HEK293T (cell line): ENCODE data around the gene PATE1.

Experiments used
- CTCF ChIA-PET: fragments of 350-600 bp; formaldehyde crosslinking; extraction: SDS; loops from one replicate; lab custom pipeline; 2021; ENCODE audit warnings: antibody characterized with exemption, inconsistent platforms; lab: Yijun Ruan, JAX
- POLR2A ChIA-PET: fragments of 350-600 bp; formaldehyde crosslinking; extraction: SDS; loops from one replicate; lab custom pipeline; 2020; ENCODE audit warnings: antibody characterized with exemption, inconsistent platforms; lab: Yijun Ruan, JAX
- DNase-seq: peaks from one replicate; pipeline ENCODE4 v3.0.0; 2012; ENCODE audit warnings: mixed read lengths; ENCODE audit errors: extremely low spot score
- ARNT ChIP-seq: fragments of 450-650 bp; IDR thresholded peaks from 2 replicates; pipeline ENCODE4 v1.6.1; 2017; ENCODE audit warnings: mild to moderate bottlenecking
- BHLHE40 ChIP-seq: fragments of 450-650 bp; IDR thresholded peaks from 2 replicates; pipeline ENCODE4 v1.6.1; 2016; ENCODE audit warnings: mild to moderate bottlenecking, moderate library complexity, borderline replicate concordance
- CTBP1 ChIP-seq: fragments of 450-650 bp; IDR thresholded peaks from 2 replicates; pipeline ENCODE4 v1.6.1; 2016; ENCODE audit warnings: borderline replicate concordance
- ELF4 ChIP-seq: fragments of 450-650 bp; IDR thresholded peaks from 2 replicates; pipeline ENCODE4 v1.6.1; 2017; ENCODE audit warnings: antibody characterized with exemption
- FOXA1 ChIP-seq: fragments of 450-650 bp; IDR thresholded peaks from 2 replicates; pipeline ENCODE4 v1.6.1; 2016; ENCODE audit warnings: mild to moderate bottlenecking
- FOXK2 ChIP-seq: fragments of 450-650 bp; IDR thresholded peaks from 2 replicates; pipeline ENCODE4 v1.6.1; 2016; ENCODE audit warnings: mild to moderate bottlenecking
- FOXM1 ChIP-seq: fragments of 450-650 bp; IDR thresholded peaks from 2 replicates; pipeline ENCODE4 v1.6.1; 2017; ENCODE audit warnings: mild to moderate bottlenecking, borderline replicate concordance
- HDGF ChIP-seq: fragments of 450-650 bp; IDR thresholded peaks from 2 replicates; pipeline ENCODE4 v1.6.1; 2017; ENCODE audit warnings: antibody characterized with exemption, borderline replicate concordance
- L3MBTL2 ChIP-seq: fragments of 450-650 bp; conservative IDR thresholded peaks from 2 replicates; pipeline ENCODE4 v1.6.1; 2016; ENCODE audit warnings: mild to moderate bottlenecking
- LEF1 ChIP-seq: fragments of 450-650 bp; IDR thresholded peaks from 2 replicates; pipeline ENCODE4 v1.6.1; 2017; ENCODE audit warnings: mild to moderate bottlenecking, borderline replicate concordance
- NFRKB ChIP-seq: fragments of 450-650 bp; IDR thresholded peaks from 2 replicates; pipeline ENCODE4 v1.6.1; 2016; ENCODE audit warnings: mild to moderate bottlenecking, moderate library complexity
- SP1 ChIP-seq: fragments of 450-650 bp; IDR thresholded peaks from 2 replicates; pipeline ENCODE4 v1.6.1; 2017
- SUZ12 ChIP-seq: fragments of 450-650 bp; IDR thresholded peaks from 2 replicates; pipeline ENCODE4 v1.6.1; 2016; ENCODE audit warnings: mild to moderate bottlenecking
- TARDBP ChIP-seq: fragments of 450-650 bp; IDR thresholded peaks from 2 replicates; pipeline ENCODE4 v1.6.1; 2016
- ZNF384 ChIP-seq: fragments of 450-650 bp; IDR thresholded peaks from 2 replicates; pipeline ENCODE4 v1.6.1; 2016
- TF ChIP-seq, protein P1 (sequence below): fragments of 450-650 bp; IDR thresholded peaks from 2 replicates; pipeline ENCODE4 v1.6.1; 2016

PATE1 gene

DNA sequence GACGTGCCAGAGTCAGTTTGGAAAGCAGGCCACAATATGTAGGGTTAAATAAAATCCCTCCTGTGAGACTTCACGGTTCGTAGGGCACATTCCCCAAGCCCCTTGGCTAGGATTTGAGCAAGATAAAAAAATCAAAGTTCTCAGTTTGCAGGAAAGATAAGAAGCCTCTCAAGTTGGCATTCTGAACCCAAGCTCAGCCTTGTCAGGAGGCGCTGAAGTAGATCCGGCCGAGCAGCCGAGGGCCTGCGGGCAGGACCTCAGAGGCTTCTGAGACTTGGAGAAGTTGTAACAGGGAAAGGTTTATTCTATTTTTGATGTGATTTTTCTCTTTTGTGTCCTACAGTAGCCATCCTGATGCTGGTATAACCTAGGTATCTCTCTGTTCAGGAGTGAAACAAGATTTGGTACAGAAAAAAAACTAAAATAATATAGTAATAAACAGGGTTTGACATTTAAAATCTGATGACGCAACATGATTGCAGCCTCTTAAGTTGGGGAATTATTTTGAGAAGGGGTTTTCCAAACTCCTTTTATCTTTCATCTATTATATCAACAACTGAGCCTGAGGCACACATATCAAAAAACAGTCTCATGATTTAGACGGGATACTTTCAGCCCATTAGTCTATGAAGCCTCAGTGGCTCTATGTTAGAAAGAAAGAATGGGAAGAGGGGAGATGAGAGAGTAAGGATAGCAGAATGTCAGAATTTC is 22.4 kb downstream of the PATE1 start:
- CTCF ChIA-PET = no interaction called here
- TF ChIP-seq FOXM1 (no peak), NFRKB (no peak), ELF4 (no peak), L3MBTL2 (no peak), ZNF384 (no peak), SP1 (no peak), ARNT (no peak), TARDBP (no peak), CTBP1 (no peak), SUZ12 (no peak), BHLHE40 (no peak), FOXK2 (no peak), FOXA1 (no peak), HDGF (no peak), LEF1 (no peak)
- TF ChIP-seq, protein P1, sequence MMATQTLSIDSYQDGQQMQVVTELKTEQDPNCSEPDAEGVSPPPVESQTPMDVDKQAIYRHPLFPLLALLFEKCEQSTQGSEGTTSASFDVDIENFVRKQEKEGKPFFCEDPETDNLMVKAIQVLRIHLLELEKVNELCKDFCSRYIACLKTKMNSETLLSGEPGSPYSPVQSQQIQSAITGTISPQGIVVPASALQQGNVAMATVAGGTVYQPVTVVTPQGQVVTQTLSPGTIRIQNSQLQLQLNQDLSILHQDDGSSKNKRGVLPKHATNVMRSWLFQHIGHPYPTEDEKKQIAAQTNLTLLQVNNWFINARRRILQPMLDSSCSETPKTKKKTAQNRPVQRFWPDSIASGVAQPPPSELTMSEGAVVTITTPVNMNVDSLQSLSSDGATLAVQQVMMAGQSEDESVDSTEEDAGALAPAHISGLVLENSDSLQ = no peak
- DNase-seq = no peak
- POLR2A ChIA-PET = no interaction called here

- POLR2A ChIA-PET = no interaction called here
- CTCF ChIA-PET = no interaction called here
Measured at GRCh38 chr11:125770583-125770982, 24.5 kb downstream of the PATE1 start.

DNA sequence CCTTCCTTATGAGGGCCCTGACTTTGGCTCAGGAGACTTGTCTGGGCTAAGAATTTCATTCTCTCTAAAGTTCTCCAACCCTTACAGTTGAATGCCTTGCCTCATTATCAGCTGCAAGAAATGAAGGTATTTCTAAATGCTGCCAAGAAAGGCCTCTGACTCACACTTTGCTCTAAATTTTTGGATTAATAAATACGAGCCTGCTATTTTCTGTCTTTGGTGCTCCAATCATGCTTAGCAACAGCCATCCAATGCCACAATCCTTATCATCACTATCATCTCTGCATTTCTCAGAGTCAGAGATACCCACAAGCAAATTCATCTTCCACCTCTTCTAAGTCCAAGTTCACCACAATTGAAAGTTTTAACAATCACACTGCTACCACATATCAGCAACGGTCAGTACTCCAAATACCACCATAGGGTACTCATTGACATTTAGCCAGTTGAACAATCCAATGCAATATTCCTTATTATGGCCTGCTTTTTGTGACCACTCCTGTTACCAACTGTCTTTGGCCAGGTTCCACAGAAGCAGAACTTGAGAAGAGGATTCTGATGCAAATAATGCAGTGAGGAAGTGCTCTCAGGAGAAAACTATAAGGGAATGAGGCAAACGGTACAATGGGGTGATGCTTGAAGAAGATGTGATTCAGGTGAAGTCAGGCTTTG is 26.9 kb downstream of the PATE1 start:
- CTCF ChIA-PET = no interaction called here
- POLR2A ChIA-PET = no interaction called here
- TF ChIP-seq, protein P1 = no peak
- no peak for TF ChIP-seq L3MBTL2
- TF ChIP-seq NFRKB = no peak
- no peak for TF ChIP-seq TARDBP
- no peak for TF ChIP-seq HDGF
- TF ChIP-seq FOXK2 = no peak
- no peak for TF ChIP-seq LEF1
- TF ChIP-seq CTBP1 = no peak
- no peak for TF ChIP-seq SP1
- TF ChIP-seq BHLHE40 = no peak
- no peak for TF ChIP-seq ZNF384
- TF ChIP-seq FOXM1 = no peak
- no peak for TF ChIP-seq SUZ12
- no peak for TF ChIP-seq ARNT
- no peak for DNase-seq

More at GRCh38 chr11:125770583-125770982, 24.5 kb downstream of the PATE1 start:
- DNase-seq = no peak
- no peak for TF ChIP-seq ELF4
- no peak for TF ChIP-seq NFRKB
- no peak for TF ChIP-seq ZNF384
- no peak for TF ChIP-seq LEF1
- TF ChIP-seq BHLHE40 = no peak
- no peak for TF ChIP-seq FOXM1
- TF ChIP-seq FOXA1 = no peak
- TF ChIP-seq SP1 = no peak
- no peak for TF ChIP-seq SUZ12
- TF ChIP-seq HDGF = no peak
- no peak for TF ChIP-seq TARDBP
- no peak for TF ChIP-seq ARNT
- TF ChIP-seq, protein P1 = no peak
- TF ChIP-seq FOXK2 = no peak
- no peak for TF ChIP-seq L3MBTL2
- TF ChIP-seq CTBP1 = no peak

GRCh38 chr11:125773516-125773915 is 27.4 kb downstream of the PATE1 start:
- POLR2A ChIA-PET = no interaction called here
- TF ChIP-seq CTBP1 = no peak
- TF ChIP-seq FOXK2 = no peak
- TF ChIP-seq TARDBP = no peak
- no peak for TF ChIP-seq ELF4
- TF ChIP-seq FOXM1 = no peak
- TF ChIP-seq LEF1 = no peak
- no peak for TF ChIP-seq HDGF
- no peak for TF ChIP-seq SP1
- TF ChIP-seq, protein P1 = no peak
- CTCF ChIA-PET = no interaction called here
- DNase-seq = no peak

DNA sequence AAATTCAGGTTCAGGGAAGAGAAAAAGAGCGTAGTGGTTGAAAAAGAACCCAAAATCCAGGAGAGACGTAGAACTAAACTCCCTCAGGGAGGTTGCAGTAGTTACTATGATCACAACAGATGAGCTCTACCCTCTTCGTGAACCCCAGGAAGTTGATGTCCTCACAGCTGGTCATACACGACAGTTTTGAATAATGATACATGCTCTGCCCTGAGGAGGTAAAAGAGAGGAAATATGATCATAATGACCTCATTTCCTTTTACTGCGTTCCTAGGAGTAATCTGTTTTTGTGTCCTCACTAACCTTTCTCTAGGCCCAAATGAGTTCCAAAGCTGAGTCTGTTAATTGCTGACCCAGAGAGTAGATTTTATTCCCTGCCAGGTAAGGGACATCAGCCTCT is 31.2 kb downstream of the PATE1 start:
- DNase-seq = no peak
- POLR2A ChIA-PET = no interaction called here
- no peak for TF ChIP-seq HDGF
- no peak for TF ChIP-seq TARDBP
- TF ChIP-seq, protein P1 = no peak
- TF ChIP-seq FOXM1 = no peak
- no peak for TF ChIP-seq NFRKB
- no peak for TF ChIP-seq ARNT
- no peak for TF ChIP-seq ELF4

More for the DNA sequence above, 31.2 kb downstream of the PATE1 start:
- CTCF ChIA-PET = no interaction called here
